ENCODE data around the gene TM9SF3.

DNA sequence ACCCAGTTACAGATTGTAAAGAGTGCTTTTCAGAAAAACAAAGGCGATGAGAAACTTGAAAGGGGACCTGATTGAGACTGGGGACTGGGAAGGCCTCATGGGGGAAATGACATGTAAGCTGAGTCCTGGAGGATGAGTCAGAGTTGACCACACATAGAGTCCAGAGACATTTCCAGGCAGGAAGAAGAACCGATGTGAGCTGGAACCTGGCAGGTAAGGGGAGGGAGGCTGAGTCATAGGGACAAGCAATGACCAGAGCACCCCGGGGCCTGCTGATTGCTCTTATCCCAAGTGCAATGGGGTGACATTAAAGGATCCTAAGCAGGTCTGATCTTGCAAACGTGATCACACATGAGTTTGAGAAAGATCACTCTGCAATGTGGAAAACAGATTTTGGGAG, 84.8 kb downstream of the TM9SF3 start:
- TF ChIP-seq, protein P1, sequence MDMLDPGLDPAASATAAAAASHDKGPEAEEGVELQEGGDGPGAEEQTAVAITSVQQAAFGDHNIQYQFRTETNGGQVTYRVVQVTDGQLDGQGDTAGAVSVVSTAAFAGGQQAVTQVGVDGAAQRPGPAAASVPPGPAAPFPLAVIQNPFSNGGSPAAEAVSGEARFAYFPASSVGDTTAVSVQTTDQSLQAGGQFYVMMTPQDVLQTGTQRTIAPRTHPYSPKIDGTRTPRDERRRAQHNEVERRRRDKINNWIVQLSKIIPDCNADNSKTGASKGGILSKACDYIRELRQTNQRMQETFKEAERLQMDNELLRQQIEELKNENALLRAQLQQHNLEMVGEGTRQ (IDR thresholded peaks at IDR 0.05; ENCODE audit: low read depth, low read length), result no peak
- TF ChIP-seq, protein P2, sequence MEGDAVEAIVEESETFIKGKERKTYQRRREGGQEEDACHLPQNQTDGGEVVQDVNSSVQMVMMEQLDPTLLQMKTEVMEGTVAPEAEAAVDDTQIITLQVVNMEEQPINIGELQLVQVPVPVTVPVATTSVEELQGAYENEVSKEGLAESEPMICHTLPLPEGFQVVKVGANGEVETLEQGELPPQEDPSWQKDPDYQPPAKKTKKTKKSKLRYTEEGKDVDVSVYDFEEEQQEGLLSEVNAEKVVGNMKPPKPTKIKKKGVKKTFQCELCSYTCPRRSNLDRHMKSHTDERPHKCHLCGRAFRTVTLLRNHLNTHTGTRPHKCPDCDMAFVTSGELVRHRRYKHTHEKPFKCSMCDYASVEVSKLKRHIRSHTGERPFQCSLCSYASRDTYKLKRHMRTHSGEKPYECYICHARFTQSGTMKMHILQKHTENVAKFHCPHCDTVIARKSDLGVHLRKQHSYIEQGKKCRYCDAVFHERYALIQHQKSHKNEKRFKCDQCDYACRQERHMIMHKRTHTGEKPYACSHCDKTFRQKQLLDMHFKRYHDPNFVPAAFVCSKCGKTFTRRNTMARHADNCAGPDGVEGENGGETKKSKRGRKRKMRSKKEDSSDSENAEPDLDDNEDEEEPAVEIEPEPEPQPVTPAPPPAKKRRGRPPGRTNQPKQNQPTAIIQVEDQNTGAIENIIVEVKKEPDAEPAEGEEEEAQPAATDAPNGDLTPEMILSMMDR (conservative IDR thresholded peaks at IDR 0.05; ENCODE audit: low read depth, low read length), result no peak
- TF ChIP-seq POLR2A (IDR thresholded peaks at IDR 0.05; ENCODE audit: low read depth, low read length) (no peak), MXI1 (IDR thresholded peaks at IDR 0.05; ENCODE audit: borderline replicate concordance, low read depth, low read length) (no peak), SMC3 (IDR thresholded peaks at IDR 0.05; ENCODE audit: low read depth, low read length) (no peak), FOS (IDR thresholded peaks at IDR 0.05; ENCODE audit: low read depth, low read length) (no peak), CEBPB (IDR thresholded peaks at IDR 0.05; ENCODE audit: low read depth, low read length) (no peak), MAFK (IDR thresholded peaks at IDR 0.05; ENCODE audit: low read depth, low read length) (no peak), CHD1 (IDR thresholded peaks at IDR 0.05; ENCODE audit: low read depth, low read length) (no peak), RFX5 (IDR thresholded peaks at IDR 0.05; ENCODE audit: low read depth, low read length) (no peak), RCOR1 (IDR thresholded peaks at IDR 0.05; ENCODE audit: insufficient replicate concordance, low read length) (no peak), NFE2L2 (IDR thresholded peaks at IDR 0.05; ENCODE audit: low read depth, low read length) (no peak), BHLHE40 (IDR thresholded peaks at IDR 0.05; ENCODE audit: low read depth, low read length) (no peak)
- TF ChIP-seq, protein P3, sequence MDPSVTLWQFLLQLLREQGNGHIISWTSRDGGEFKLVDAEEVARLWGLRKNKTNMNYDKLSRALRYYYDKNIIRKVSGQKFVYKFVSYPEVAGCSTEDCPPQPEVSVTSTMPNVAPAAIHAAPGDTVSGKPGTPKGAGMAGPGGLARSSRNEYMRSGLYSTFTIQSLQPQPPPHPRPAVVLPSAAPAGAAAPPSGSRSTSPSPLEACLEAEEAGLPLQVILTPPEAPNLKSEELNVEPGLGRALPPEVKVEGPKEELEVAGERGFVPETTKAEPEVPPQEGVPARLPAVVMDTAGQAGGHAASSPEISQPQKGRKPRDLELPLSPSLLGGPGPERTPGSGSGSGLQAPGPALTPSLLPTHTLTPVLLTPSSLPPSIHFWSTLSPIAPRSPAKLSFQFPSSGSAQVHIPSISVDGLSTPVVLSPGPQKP (IDR thresholded peaks at IDR 0.05; ENCODE audit: borderline replicate concordance, low read depth, low read length), result no peak
